Retinal pigment epithelial cell (primary cell): ENCODE measurements around the gene KCNQ5.

Experiments used
- DNase-seq: peaks from one replicate; pipeline ENCODE4 v3.0.0-alpha.2; 2010; ENCODE audit warnings: low read depth
- H3K4me3 ChIP-seq: 2 replicates; pipeline ENCODE4 v1.5.1; 2011; ENCODE audit warnings: mild to moderate bottlenecking, low read length, control low read depth, moderate library complexity
- CTCF ChIP-seq: conservative IDR thresholded peaks from 2 replicates; pipeline ENCODE4 v1.5.1; 2011; ENCODE audit warnings: low read depth, low read length, control low read depth, inconsistent platforms

KCNQ5 gene

GRCh38 chr6:72787391-72788031, 165.6 kb downstream of the KCNQ5 start:
- no peak for TF ChIP-seq CTCF
- H3K4me3 ChIP-seq = no peak overlapping the region
- peak; percentile 79 for DNase-seq

- no peak for TF ChIP-seq CTCF
- no peak overlapping the region for H3K4me3 ChIP-seq
- DNase-seq = no peak
Measured at GRCh38 chr6:72788188-72788587, 166.3 kb downstream of the KCNQ5 start.

- no peak for TF ChIP-seq CTCF
- no peak overlapping the region for H3K4me3 ChIP-seq
- no peak for DNase-seq
Measured at GRCh38 chr6:72789145-72789544, 167.3 kb downstream of the KCNQ5 start.

- no peak for DNase-seq
- TF ChIP-seq CTCF = no peak
Measured at GRCh38 chr6:72792692-72793091, 170.8 kb downstream of the KCNQ5 start.

GRCh38 chr6:72793641-72794395, 172.0 kb downstream of the KCNQ5 start:
- no peak for DNase-seq
- no peak for TF ChIP-seq CTCF
- H3K4me3 ChIP-seq = no peak overlapping the region

More at GRCh38 chr6:72792692-72793091, 170.8 kb downstream of the KCNQ5 start:
- no peak overlapping the region for H3K4me3 ChIP-seq

- no peak for TF ChIP-seq CTCF
- H3K4me3 ChIP-seq = no peak overlapping the region
- peak; percentile 85 for DNase-seq
Measured at GRCh38 chr6:72798196-72798595, 176.3 kb downstream of the KCNQ5 start.
